HG03565 (cell line): ENCODE results near the gene DDX27.

Source experiments
- ATAC-seq: cut with Tn5 transposase; IDR thresholded peaks from one replicate; pipeline ENCODE4 v1.9.1; 2021; ENCODE audit warnings: mild to moderate bottlenecking, moderate library complexity; ENCODE audit not compliant: unreplicated experiment

DDX27 gene

GRCh38 chr20:49287555-49288249 lies 68.5 kb downstream of the DDX27 start:
- no peak for ATAC-seq

- ATAC-seq, result no peak
Measured at GRCh38 chr20:49288250-49288751, 69.1 kb downstream of the DDX27 start.

GRCh38 chr20:49288784-49289696 lies 69.8 kb downstream of the DDX27 start:
- ATAC-seq, result no peak

DNA sequence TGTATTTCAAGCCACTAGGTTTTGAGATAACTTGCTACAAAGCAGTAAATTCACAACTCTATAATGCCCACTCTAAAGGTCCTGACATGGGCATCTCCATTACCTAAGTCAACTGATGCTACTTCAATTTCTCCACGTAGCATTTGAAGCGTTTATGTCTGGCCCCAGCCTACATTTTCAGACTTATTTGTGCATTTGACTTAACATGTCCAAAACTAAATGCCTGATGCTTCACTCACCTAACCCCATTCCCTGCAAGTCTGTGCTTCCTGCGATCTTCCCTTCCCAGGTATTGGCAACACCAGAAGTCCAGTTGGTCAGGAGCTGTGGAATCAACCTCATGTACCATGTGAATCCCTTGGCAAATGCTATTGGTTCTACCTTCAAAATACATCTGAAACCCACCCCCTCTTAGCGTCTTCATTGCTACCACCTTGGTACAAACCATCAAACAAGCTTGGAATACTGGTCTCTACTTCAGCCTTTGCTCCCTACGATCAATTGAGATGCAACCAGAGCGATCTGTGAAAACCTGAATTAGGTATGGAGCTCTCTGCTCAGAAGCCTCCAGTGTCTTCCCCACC lies 71.5 kb downstream of the DDX27 start:
- no peak for ATAC-seq

GRCh38 chr20:49291200-49291599 lies 72.0 kb downstream of the DDX27 start:
- ATAC-seq, result no peak

GRCh38 chr20:49292010-49292409 lies 72.8 kb downstream of the DDX27 start:
- no peak for ATAC-seq

DNA sequence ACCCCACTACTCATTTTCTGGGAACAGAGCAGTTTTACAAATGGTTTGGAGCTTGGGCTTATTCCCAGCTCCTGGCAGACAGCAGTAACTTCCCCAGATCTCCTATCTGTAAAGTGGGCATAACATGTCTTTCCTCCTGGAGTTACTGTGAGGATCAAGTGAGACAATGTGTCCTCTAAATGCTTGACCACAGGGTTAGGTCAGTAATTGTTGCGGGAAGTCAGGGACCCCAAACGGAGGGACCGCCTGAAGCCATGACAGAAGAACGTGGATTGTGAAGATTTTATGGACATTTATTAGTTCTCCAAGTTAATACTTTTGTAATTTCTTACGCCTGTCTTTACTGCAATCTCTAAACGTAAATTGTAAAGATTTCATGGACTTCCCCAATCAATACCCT lies 73.9 kb downstream of the DDX27 start:
- no peak for ATAC-seq
